Endodermal cell (in vitro differentiated cells): Measurements from ENCODE around the gene MARCHF3. TPM values are rescaled to one million over a fixed set of nuclear protein-coding genes. Genes with fewer than 3 reads are reported as not detected.
A peak's percentile ranks its signal among the peaks of the same experiment; 100 is the strongest.

Experiments
- DNase-seq: peaks from one replicate; pipeline ENCODE4 v3.0.0-alpha.2; 2017
- H3K27ac ChIP-seq: 2 replicates; pipeline ENCODE4 v1.5.1; 2013; ENCODE audit warnings: mild to moderate bottlenecking, low read depth, low read length, moderate library complexity
- H3K27me3 ChIP-seq: 2 replicates; pipeline ENCODE4 v1.6.1; 2013; ENCODE audit warnings: mild to moderate bottlenecking, low read length, moderate library complexity; ENCODE audit not compliant: insufficient read depth, control insufficient read depth, poor library complexity, severe bottlenecking
- H3K36me3 ChIP-seq: 2 replicates; pipeline ENCODE4 v1.7.0; 2013; ENCODE audit warnings: mild to moderate bottlenecking, low read length, moderate library complexity; ENCODE audit not compliant: control insufficient read depth, insufficient read depth
- H3K4me1 ChIP-seq: one replicate; pipeline ENCODE4 v1.7.0; 2013; ENCODE audit warnings: low read length; ENCODE audit not compliant: control insufficient read depth, insufficient read depth
- H3K4me3 ChIP-seq: 2 replicates; pipeline ENCODE4 v1.5.1; 2013; ENCODE audit warnings: mild to moderate bottlenecking, low read length, moderate library complexity
- H3K9ac ChIP-seq: 2 replicates; pipeline ENCODE4 v1.6.1; 2013; ENCODE audit warnings: mild to moderate bottlenecking, low read length, moderate library complexity; ENCODE audit not compliant: poor library complexity, severe bottlenecking; ENCODE audit errors: extremely low read depth
- H3K9me3 ChIP-seq: 2 replicates; pipeline ENCODE4 v1.6.1; 2013; ENCODE audit warnings: mild to moderate bottlenecking, low read length, moderate library complexity; ENCODE audit not compliant: control insufficient read depth
- H3K27ac Mint-ChIP-seq: 2 replicates; pipeline ENCODE4 v1.8.0; 2020; ENCODE audit warnings: mixed read lengths
- H3K27me3 Mint-ChIP-seq: 2 replicates; pipeline ENCODE4 v1.8.0; 2021; ENCODE audit warnings: mild to moderate bottlenecking, mixed read lengths; ENCODE audit not compliant: insufficient read depth
- H3K36me3 Mint-ChIP-seq: 2 replicates; pipeline ENCODE4 v1.8.0; 2020; ENCODE audit warnings: low read depth, mixed read lengths
- H3K4me1 Mint-ChIP-seq: 2 replicates; pipeline ENCODE4 v1.8.0; 2020; ENCODE audit warnings: mixed read lengths
- H3K4me3 Mint-ChIP-seq: 2 replicates; pipeline ENCODE4 v1.8.0; 2020; ENCODE audit warnings: mild to moderate bottlenecking, moderate library complexity, mixed read lengths
- H3K9me3 Mint-ChIP-seq: 2 replicates; pipeline ENCODE4 v1.8.0; 2020; ENCODE audit warnings: mild to moderate bottlenecking, mixed read lengths
- WGBS, 2 experiments: methylation state at CpG; one replicate each; pipeline versions ENCODE4 v1.1.5 to v1.1.7; 2013; ENCODE audit warnings: missing lambda C conversion rate in 2 of 2, mixed read lengths in 1 of 2; ENCODE audit not compliant: insufficient coverage in 1 of 2, insufficient read length in 1 of 2; 5-methylcytosine and 5-hydroxymethylcytosine counted together
- total RNA-seq, 2 donors: library from RNA; stranded (reverse); fragmentation: NEBNext Ultra II Directional in 1 of 2; extraction: Animal tissue kit (Norgen Biotek cat#: 25700) in 1 of 2; gene quantifications; 2 replicates in 1 of 2; 3 replicates in 1 of 2; pipeline ENCODE4 v1.2.1, GENCODE V29; 2021
- TF ChIP-seq, protein P1 (sequence below): fragments of 200-600 bp; sonication (generic); conservative IDR thresholded peaks from 2 replicates; pipeline ENCODE4 v1.5.0; 2021; ENCODE audit warnings: antibody characterized with exemption, mild to moderate bottlenecking

The MARCHF3 gene
- total RNA-seq, 2 donors from 2014 or later = 4.4 to 11.3 TPM

DNA sequence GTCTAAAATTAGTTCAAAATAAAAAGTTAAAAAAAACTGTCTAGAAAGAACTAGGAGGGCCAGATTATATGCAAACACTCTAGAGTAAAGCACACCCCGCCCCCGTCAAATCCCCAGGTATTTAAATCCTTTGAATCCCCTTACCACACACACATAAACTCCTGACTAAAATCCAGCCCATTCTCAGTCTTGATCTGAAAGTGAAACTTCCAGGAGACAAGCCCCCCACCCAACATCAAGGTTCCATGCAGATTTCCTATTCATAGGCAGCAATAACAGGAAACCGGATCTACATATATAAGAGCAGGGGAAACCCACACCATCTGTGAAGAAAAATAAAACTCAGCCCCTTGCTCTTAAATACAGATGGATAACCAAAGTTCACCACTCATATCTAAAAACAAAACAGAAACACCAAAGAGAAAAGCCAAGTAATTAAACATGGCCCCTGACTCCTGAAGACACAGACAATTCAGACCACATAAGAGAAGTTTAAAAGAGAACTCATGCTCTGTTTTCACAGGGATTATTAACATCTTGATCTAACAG, 42.3 kb downstream of the MARCHF3 start:
- 72 to 100% methylated on average over 3 of the region's 3 CpGs for WGBS, 2 experiments

DNA sequence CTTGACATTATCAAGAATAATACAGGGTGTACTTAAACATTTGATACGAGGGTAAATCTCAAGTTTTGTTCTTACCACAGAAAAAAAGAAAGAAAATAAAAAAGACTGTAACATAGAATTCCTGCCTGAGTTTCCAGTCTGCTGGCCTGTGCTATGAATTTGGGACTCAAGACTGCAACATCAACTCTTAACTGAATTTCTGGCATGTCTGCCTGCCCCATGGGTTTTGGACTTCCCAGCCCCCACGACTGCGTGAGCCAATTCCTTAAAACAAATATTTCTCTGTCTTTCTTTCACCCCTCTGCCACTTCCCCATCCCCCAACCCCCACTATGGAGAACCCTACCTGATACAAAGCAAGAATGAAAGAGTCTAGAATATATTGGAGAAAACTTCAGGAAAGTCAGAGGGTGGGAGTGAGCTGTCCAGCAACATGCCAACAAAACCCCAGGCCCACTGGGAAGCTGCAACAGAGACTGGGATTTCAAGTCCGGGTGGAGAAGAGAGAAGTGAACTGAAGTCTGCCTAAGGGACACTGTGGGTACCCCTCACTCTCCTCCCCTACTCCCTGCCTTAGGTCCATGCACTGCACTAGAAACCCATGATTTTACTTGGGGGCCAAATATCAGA, 43.0 kb downstream of the MARCHF3 start:
- Mint-ChIP-seq H3K27me3 (peaks cover 2% of the 10 kb centered on the region), H3K27ac (no peak overlapping the region), H3K36me3 (peaks cover 1% of the 10 kb centered on the region), H3K4me1 (peaks cover 18% of the 10 kb centered on the region), H3K9me3 (peaks cover 9% of the 10 kb centered on the region), H3K4me3 (no peak overlapping the region)
- Histone ChIP-seq H3K4me3 (no peak overlapping the region), H3K9ac (no peak overlapping the region), H3K4me1 (no peaks in the 10 kb centered on the region), H3K27me3 (no peaks in the 10 kb centered on the region), H3K9me3 (no peaks in the 10 kb centered on the region), H3K27ac (no peak overlapping the region), H3K36me3 (no peaks in the 10 kb centered on the region)
- WGBS, 2 experiments = 90% methylated on average over 4 of the region's 4 CpGs; no CpG with 5 or more reads in 1 of the 2 experiments
- TF ChIP-seq, protein P1, sequence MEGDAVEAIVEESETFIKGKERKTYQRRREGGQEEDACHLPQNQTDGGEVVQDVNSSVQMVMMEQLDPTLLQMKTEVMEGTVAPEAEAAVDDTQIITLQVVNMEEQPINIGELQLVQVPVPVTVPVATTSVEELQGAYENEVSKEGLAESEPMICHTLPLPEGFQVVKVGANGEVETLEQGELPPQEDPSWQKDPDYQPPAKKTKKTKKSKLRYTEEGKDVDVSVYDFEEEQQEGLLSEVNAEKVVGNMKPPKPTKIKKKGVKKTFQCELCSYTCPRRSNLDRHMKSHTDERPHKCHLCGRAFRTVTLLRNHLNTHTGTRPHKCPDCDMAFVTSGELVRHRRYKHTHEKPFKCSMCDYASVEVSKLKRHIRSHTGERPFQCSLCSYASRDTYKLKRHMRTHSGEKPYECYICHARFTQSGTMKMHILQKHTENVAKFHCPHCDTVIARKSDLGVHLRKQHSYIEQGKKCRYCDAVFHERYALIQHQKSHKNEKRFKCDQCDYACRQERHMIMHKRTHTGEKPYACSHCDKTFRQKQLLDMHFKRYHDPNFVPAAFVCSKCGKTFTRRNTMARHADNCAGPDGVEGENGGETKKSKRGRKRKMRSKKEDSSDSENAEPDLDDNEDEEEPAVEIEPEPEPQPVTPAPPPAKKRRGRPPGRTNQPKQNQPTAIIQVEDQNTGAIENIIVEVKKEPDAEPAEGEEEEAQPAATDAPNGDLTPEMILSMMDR = no peak
- no peak for DNase-seq

More for the DNA sequence above, 42.3 kb downstream of the MARCHF3 start:
- Mint-ChIP-seq H3K4me3 (no peak overlapping the region), H3K27ac (peak overlapping the region; percentile 1), H3K4me1 (peaks cover 18% of the 10 kb centered on the region), H3K36me3 (peaks cover 1% of the 10 kb centered on the region), H3K9me3 (peaks cover 9% of the 10 kb centered on the region), H3K27me3 (peaks cover 2% of the 10 kb centered on the region)
- no peak for DNase-seq
- no peaks in the 10 kb centered on the region for H3K4me1 ChIP-seq
- H3K4me3 ChIP-seq = no peak overlapping the region
- TF ChIP-seq, protein P1 = no peak
- no peaks in the 10 kb centered on the region for H3K27me3 ChIP-seq
- no peaks in the 10 kb centered on the region for H3K9me3 ChIP-seq
- no peaks in the 10 kb centered on the region for H3K36me3 ChIP-seq
- no peak overlapping the region for H3K9ac ChIP-seq
- H3K27ac ChIP-seq = no peak overlapping the region

DNA sequence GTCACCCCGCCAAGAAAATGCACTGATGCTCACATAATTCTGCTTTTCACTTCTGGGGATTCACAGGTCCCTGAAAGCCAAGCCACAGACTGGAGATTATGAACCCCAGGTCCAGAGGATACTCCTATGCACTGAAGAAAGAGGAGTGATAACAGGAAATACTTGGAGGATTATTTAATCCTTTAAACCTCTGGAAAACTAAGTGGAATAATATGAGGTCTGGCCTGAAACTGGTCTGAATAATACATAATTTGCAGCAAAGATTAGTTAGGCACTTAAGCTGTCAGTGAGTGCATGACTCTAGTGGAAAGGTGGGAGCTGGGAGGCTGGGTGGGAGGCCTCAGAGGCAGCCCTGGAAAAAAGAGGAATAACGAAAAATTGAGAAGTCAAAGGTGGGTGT, 45.7 kb downstream of the MARCHF3 start:
- no peak for DNase-seq
- H3K36me3 Mint-ChIP-seq = no peaks in the 10 kb centered on the region
- H3K27ac Mint-ChIP-seq = peak overlapping the region; percentile 20
- peaks cover 18% of the 10 kb centered on the region for H3K4me1 Mint-ChIP-seq
- H3K36me3 ChIP-seq = no peaks in the 10 kb centered on the region
- no peak overlapping the region for H3K27ac ChIP-seq
- peaks cover 2% of the 10 kb centered on the region for H3K27me3 Mint-ChIP-seq
- H3K9ac ChIP-seq = no peak overlapping the region
- H3K4me3 ChIP-seq = no peak overlapping the region
- H3K9me3 Mint-ChIP-seq = no peaks in the 10 kb centered on the region
- 96 to 100% methylated on average over 1 to 2 of the region's 2 CpGs for WGBS, 2 experiments
- H3K4me3 Mint-ChIP-seq = no peak overlapping the region
- no peaks in the 10 kb centered on the region for H3K4me1 ChIP-seq
- TF ChIP-seq, protein P1 = no peak
- no peaks in the 10 kb centered on the region for H3K27me3 ChIP-seq
- no peaks in the 10 kb centered on the region for H3K9me3 ChIP-seq
